B cell (primary cell): ENCODE measurements around the gene NUPR2. TPM values are rescaled to one million over a fixed set of nuclear protein-coding genes. Genes with fewer than 3 reads are reported as not detected.
"Not testable (repeated sequence)": the region's sequence is repeated elsewhere in the genome, so short reads cannot be mapped to it uniquely, and the experiment has no call there.

Experiments
- ATAC-seq: fragments of 200-7000 bp; cut with Tn5 transposase; one replicate; pipeline ENCODE4 v1.10.0; 2021; ENCODE audit warnings: low read depth, mild to moderate bottlenecking, moderate number of reproducible peaks, moderate library complexity
- CTCF ChIA-PET: fragments of 350-600 bp; sonication (Branson Sonifier 250); formaldehyde crosslinking; loops from one replicate; lab custom pipeline; 2021; ENCODE audit warnings: antibody characterized with exemption, inconsistent platforms; lab: Charles Lee
- POLR2A ChIA-PET: fragments of 350-600 bp; sonication (Branson Sonifier 250); formaldehyde crosslinking; loops from one replicate; lab custom pipeline; 2021; ENCODE audit warnings: antibody characterized with exemption; lab: Charles Lee
- DNase-seq: peaks from one replicate; pipeline ENCODE4 v3.0.0; 2013
- H2AFZ ChIP-seq: 2 replicates; pipeline ENCODE4 v1.6.1; 2012; ENCODE audit warnings: mild to moderate bottlenecking, low read depth, low read length; ENCODE audit not compliant: insufficient read depth, poor library complexity, severe bottlenecking
- H3K27ac ChIP-seq, 2 donors: 1 replicate in 1 of 2; 2 replicates in 1 of 2; pipeline ENCODE4 v1.5.1; 2012 to 2013; ENCODE audit warnings: low read length in 2 of 2, mild to moderate bottlenecking in 2 of 2, moderate library complexity in 1 of 2
- H3K27me3 ChIP-seq, 4 experiments: fragments of 200-600 bp in 1 of 4; sonication (generic) in 1 of 4; replicated peaks in 1 of 4; 1 replicate in 2 of 4; 2 replicates in 2 of 4; pipeline versions ENCODE4 v1.6.1 to v1.7.0; 2013 to 2016; ENCODE audit warnings: low read length in 3 of 4, mild to moderate bottlenecking in 2 of 4, mixed read lengths in 1 of 4, moderate library complexity in 1 of 4; ENCODE audit not compliant: insufficient read depth in 4 of 4, control insufficient read depth in 3 of 4; ENCODE audit errors: control extremely low read depth in 1 of 4
- H3K36me3 ChIP-seq, 2 experiments: replicated peaks in 1 of 2; 1 replicate in 1 of 2; 2 replicates in 1 of 2; pipeline versions ENCODE4 v1.6.1 to v1.7.1; 2013; ENCODE audit warnings: low read length in 1 of 2; ENCODE audit not compliant: insufficient read depth in 2 of 2, control insufficient read depth in 1 of 2; ENCODE audit errors: control extremely low read depth in 1 of 2, extremely low read depth in 1 of 2
- H3K4me1 ChIP-seq, 2 donors: fragments of 200-600 bp in 1 of 2; sonication (generic) in 1 of 2; 1 replicate in 1 of 2; 2 replicates in 1 of 2; pipeline versions ENCODE4 v1.5.1 to v1.6.1; 2013 to 2017; ENCODE audit warnings: low read length in 2 of 2; ENCODE audit not compliant: control insufficient read depth in 2 of 2, insufficient read depth in 2 of 2
- H3K4me2 ChIP-seq: replicated peaks from 2 replicates; pipeline ENCODE3; 2012; ENCODE audit warnings: mild to moderate bottlenecking, low read depth, low read length; ENCODE audit not compliant: poor library complexity, severe bottlenecking
- H3K4me3 ChIP-seq, 5 experiments: fragments of 200-600 bp in 1 of 5; sonication (generic) in 1 of 5; 1 replicate in 3 of 5; 2 replicates in 2 of 5; pipeline versions ENCODE4 v1.5.1 to v1.7.0; 2011 to 2016; ENCODE audit warnings: low read length in 4 of 5, mild to moderate bottlenecking in 4 of 5, low read depth in 2 of 5, control low read depth in 1 of 5, moderate library complexity in 1 of 5; ENCODE audit not compliant: insufficient read depth in 1 of 5; ENCODE audit errors: control extremely low read depth in 1 of 5, extremely low read depth in 1 of 5
- H3K79me2 ChIP-seq: fragments of 200-600 bp; sonication (generic); one replicate; pipeline ENCODE4 v1.6.0; 2016; ENCODE audit warnings: low read length; ENCODE audit not compliant: control insufficient read depth, insufficient read depth
- H3K9ac ChIP-seq: fragments of 200-600 bp; sonication (generic); 2 replicates; pipeline ENCODE4 v1.6.1; 2017; ENCODE audit warnings: mild to moderate bottlenecking, low read length, moderate library complexity
- H3K9me3 ChIP-seq, 3 donors: one replicate each; pipeline versions ENCODE4 v1.6.1 to v1.7.1; 2013; ENCODE audit warnings: low read length in 2 of 3; ENCODE audit not compliant: control insufficient read depth in 2 of 3, insufficient read depth in 1 of 3; ENCODE audit errors: control extremely low read depth in 1 of 3
- H4K20me1 ChIP-seq: 2 replicates; pipeline ENCODE4 v1.6.0; 2012; ENCODE audit warnings: mild to moderate bottlenecking, low read length; ENCODE audit not compliant: insufficient read depth, control insufficient read depth, poor library complexity, severe bottlenecking
- H3K27ac Mint-ChIP-seq: one replicate; pipeline ENCODE4 v1.8.0; 2021; ENCODE audit warnings: mixed read lengths
- H3K27me3 Mint-ChIP-seq: one replicate; pipeline ENCODE4 v1.8.0; 2021; ENCODE audit warnings: mixed read lengths
- H3K4me1 Mint-ChIP-seq: one replicate; pipeline ENCODE4 v1.8.0; 2021; ENCODE audit warnings: mixed read lengths
- H3K4me3 Mint-ChIP-seq: one replicate; pipeline ENCODE4 v1.8.0; 2021; ENCODE audit warnings: mixed read lengths
- H3K9me3 Mint-ChIP-seq: one replicate; pipeline ENCODE4 v1.8.0; 2022; ENCODE audit warnings: mixed read lengths; ENCODE audit not compliant: insufficient read depth
- EZH2 ChIP-seq: IDR thresholded peaks from 2 replicates; pipeline ENCODE4 v1.6.1; 2012; ENCODE audit warnings: borderline replicate concordance, low read depth, mild to moderate bottlenecking, moderate library complexity, low read length; ENCODE audit not compliant: insufficient read depth, poor library complexity, severe bottlenecking
- WGBS: methylation state at CpG from one replicate; pipeline ENCODE4 v1.1.5; 2013; ENCODE audit warnings: missing lambda C conversion rate; ENCODE audit not compliant: insufficient coverage; 5-methylcytosine and 5-hydroxymethylcytosine counted together
- intact Hi-C: fragments of 100-400 bp; cut with micrococcal nuclease; formaldehyde crosslinking; loops from one replicate; pipeline ENCODE4 v1.10.0; 2022
- polyA minus RNA-seq: library from RNA; depleted of rRNA, polyadenylated mRNA; stranded (reverse); fragments of >200 nt; gene quantifications from 2 replicates; pipeline ENCODE4 v1.2.3, GENCODE V29; 2012
- polyA plus RNA-seq: library from polyadenylated mRNA; depleted of rRNA; stranded (reverse); fragments of >200 nt; gene quantifications from 2 replicates; pipeline ENCODE4 v1.2.3, GENCODE V29; 2012
- total RNA-seq, 2 donors: library from RNA; stranded (reverse); fragments of 120-200 nt in 1 of 2; gene quantifications; 1 replicate in 1 of 2; 2 replicates in 1 of 2; pipeline versions ENCODE4 v1.2.3 to v1.2.4, GENCODE V29; 2013 to 2022
- TF ChIP-seq, protein P1 (sequence below): fragments of 200-600 bp; IDR thresholded peaks from one replicate; pipeline ENCODE4 v1.8.0; 2022; ENCODE audit warnings: antibody characterized with exemption, mild to moderate bottlenecking

NUPR2 gene, protein sequence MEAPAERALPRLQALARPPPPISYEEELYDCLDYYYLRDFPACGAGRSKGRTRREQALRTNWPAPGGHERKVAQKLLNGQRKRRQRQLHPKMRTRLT
- total RNA-seq (not detected in 2 replicates), polyA plus RNA-seq (not detected in 2 replicates), polyA minus RNA-seq (not detected in 2 replicates)
- total RNA-seq (2013): not detected

DNA sequence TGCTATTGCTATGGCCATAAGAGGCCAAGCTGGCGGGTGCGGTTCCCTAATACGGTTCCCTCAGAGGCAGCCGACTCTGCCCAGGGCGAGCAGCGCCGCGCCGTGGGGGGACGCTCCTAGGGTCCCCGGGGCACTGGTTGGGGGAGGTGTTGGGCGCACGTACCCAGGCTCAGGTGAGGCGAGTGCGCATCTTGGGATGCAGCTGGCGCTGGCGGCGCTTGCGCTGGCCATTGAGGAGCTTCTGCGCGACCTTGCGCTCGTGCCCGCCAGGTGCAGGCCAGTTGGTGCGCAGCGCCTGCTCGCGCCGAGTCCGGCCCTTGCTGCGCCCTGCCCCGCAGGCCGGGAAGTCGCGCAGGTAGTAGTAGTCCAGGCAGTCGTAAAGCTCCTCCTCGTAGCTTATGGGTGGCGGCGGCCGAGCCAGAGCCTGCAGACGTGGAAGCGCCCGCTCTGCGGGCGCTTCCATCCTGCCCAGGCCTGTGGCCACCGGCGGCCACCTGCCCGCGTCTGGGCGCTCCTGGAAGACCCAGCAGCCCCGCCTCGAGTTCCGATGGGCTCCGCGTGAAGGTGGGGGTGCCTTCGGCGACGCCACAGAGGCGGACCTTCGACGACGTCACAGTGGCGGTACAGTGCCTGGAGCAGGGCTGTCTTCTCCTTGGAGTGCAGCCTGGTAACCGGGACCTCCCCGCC lies at the start of gene NUPR2:
Gene NUPR2, minus strand, starts transcription at position 566 of the 687 bp plus-strand sequence. Its CDS starts 103 bp downstream, at position 463.
- Histone ChIP-seq H3K4me1 (no peaks in the 10 kb centered on the region), H3K9ac (no peak within 1 kb of the TSS), H3K9me3 (peaks cover 0 to 14% (median 0%) of the 10 kb centered on the region in 3 donors), H3K4me2 (no peak within 1 kb of the TSS), H2AFZ (peak within 1 kb of the TSS; percentile 38), H4K20me1 (no peaks in the 10 kb centered on the region), H3K36me3 (no peaks in the 10 kb centered on the region), H3K4me3 (no peak within 1 kb of the TSS), H3K27ac (no peak within 1 kb of the TSS), H3K27me3 (peaks cover 0 to 21% (median 1%) of the 10 kb centered on the region in 4 experiments), H3K79me2 (no peaks in the 10 kb centered on the region)
- no peak for ATAC-seq
- H3K4me3 Mint-ChIP-seq: no peak within 1 kb of the TSS
- ChIA-PET CTCF (no interaction called here), POLR2A (no interaction called here)
- peaks cover 21% of the 10 kb centered on the region for H3K27me3 Mint-ChIP-seq
- H3K4me1 Mint-ChIP-seq: no peaks in the 10 kb centered on the region
- no peak within 1 kb of the TSS for H3K27ac Mint-ChIP-seq
- no peaks in the 10 kb centered on the region for H3K9me3 Mint-ChIP-seq
- WGBS: 17% methylated on average over 64 of the region's 65 CpGs
- no peak for TF ChIP-seq EZH2
- TF ChIP-seq, protein P1, sequence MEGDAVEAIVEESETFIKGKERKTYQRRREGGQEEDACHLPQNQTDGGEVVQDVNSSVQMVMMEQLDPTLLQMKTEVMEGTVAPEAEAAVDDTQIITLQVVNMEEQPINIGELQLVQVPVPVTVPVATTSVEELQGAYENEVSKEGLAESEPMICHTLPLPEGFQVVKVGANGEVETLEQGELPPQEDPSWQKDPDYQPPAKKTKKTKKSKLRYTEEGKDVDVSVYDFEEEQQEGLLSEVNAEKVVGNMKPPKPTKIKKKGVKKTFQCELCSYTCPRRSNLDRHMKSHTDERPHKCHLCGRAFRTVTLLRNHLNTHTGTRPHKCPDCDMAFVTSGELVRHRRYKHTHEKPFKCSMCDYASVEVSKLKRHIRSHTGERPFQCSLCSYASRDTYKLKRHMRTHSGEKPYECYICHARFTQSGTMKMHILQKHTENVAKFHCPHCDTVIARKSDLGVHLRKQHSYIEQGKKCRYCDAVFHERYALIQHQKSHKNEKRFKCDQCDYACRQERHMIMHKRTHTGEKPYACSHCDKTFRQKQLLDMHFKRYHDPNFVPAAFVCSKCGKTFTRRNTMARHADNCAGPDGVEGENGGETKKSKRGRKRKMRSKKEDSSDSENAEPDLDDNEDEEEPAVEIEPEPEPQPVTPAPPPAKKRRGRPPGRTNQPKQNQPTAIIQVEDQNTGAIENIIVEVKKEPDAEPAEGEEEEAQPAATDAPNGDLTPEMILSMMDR: no peak
- intact Hi-C loops: no loop called here
- DNase-seq: no peak

DNA sequence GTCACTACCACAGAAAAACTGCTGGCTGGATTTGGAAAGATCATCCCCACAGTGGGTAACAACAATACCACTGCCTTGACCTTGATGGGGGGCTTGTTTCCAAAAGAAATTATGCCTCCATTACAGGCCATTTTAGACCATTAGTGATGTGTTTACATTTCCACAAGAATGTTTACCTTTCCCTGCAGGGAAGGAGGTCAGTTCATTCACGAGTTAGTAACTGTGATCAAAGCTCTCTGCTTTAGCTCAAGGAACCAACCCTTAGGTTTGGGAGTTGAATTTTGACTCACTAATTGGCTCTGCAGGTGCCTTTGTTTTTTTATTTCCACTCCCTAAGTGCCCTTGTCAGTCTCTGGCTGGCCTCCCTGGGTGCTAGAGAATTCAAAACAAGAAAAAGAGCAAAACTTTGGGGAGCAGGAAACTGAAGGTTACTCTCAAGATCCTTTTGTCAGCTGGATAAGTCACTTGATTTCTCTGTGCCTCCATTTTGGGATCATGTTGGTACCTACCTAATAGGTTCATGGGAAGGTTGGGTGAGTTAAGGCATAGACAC lies 41.1 kb upstream of the NUPR2 start:
- Histone ChIP-seq H3K4me3 (no peak overlapping the region), H2AFZ (no peak overlapping the region), H3K27ac (no peak overlapping the region), H3K9me3 (peaks cover 2 to 25% (median 15%) of the 10 kb centered on the region in 3 donors), H3K79me2 (no peaks in the 10 kb centered on the region), H3K36me3 (no peaks in the 10 kb centered on the region), H3K9ac (no peak overlapping the region), H3K27me3 (no peaks in the 10 kb centered on the region), H3K4me1 (no peaks in the 10 kb centered on the region), H4K20me1 (no peaks in the 10 kb centered on the region), H3K4me2 (no peak overlapping the region)
- DNase-seq (no peak), ATAC-seq (no peak)
- no CpG with 5 or more reads among the region's 1 CpG for WGBS
- Mint-ChIP-seq H3K27ac (no peak overlapping the region), H3K4me3 (no peak overlapping the region), H3K4me1 (no peaks in the 10 kb centered on the region), H3K9me3 (peaks cover 10% of the 10 kb centered on the region), H3K27me3 (peaks cover 8% of the 10 kb centered on the region)
- POLR2A ChIA-PET: no interaction called here
- CTCF ChIA-PET: no interaction called here
- TF ChIP-seq, protein P1: no peak
- TF ChIP-seq EZH2: no peak
- intact Hi-C loops: no loop called here

DNA sequence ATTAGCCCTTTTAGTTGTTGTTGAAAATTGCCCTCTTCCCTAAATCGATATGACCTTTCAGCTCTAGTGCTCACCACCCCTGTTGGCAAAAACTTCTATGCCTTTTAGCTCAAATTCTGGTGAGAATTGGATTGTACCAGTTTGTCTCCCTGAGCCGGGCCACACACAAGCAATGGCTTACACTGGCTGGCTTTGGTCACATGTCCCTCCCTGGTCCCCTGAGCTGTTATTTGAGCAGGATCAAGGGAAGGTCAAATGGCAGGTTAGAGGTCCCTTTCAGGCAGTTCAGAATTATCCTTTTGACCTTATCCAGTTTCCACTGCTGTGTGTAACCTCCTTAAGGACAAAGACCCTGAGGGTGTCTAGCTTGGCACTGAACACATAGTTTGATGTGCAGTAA lies 14.8 kb upstream of the NUPR2 start:
- H3K27ac ChIP-seq, CTCF ChIA-PET, ATAC-seq, H3K36me3 ChIP-seq, H3K9ac ChIP-seq, H3K27me3 Mint-ChIP-seq, intact Hi-C loops, H3K27me3 ChIP-seq, H3K4me2 ChIP-seq, H3K4me1 Mint-ChIP-seq, H3K9me3 Mint-ChIP-seq, H2AFZ ChIP-seq, POLR2A ChIA-PET, H4K20me1 ChIP-seq, DNase-seq, H3K4me1 ChIP-seq, H3K27ac Mint-ChIP-seq, H3K9me3 ChIP-seq, H3K4me3 Mint-ChIP-seq, H3K79me2 ChIP-seq, H3K4me3 ChIP-seq: not testable (repeated sequence)
- WGBS: no CpG with 5 or more reads among the region's 2 CpGs
